ENCODE measurements around the gene SBNO2. TPM values are rescaled to one million over a fixed set of nuclear protein-coding genes. Genes with fewer than 3 reads are reported as not detected.

The SBNO2 gene
- total RNA-seq, 4 donors from 2014 or later = 13.4 to 51.2 (median 19.1) TPM

- TF ChIP-seq, protein P1, sequence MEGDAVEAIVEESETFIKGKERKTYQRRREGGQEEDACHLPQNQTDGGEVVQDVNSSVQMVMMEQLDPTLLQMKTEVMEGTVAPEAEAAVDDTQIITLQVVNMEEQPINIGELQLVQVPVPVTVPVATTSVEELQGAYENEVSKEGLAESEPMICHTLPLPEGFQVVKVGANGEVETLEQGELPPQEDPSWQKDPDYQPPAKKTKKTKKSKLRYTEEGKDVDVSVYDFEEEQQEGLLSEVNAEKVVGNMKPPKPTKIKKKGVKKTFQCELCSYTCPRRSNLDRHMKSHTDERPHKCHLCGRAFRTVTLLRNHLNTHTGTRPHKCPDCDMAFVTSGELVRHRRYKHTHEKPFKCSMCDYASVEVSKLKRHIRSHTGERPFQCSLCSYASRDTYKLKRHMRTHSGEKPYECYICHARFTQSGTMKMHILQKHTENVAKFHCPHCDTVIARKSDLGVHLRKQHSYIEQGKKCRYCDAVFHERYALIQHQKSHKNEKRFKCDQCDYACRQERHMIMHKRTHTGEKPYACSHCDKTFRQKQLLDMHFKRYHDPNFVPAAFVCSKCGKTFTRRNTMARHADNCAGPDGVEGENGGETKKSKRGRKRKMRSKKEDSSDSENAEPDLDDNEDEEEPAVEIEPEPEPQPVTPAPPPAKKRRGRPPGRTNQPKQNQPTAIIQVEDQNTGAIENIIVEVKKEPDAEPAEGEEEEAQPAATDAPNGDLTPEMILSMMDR (IDR thresholded peaks at IDR 0.05; ENCODE audit: low read depth) = no peak
These were observed 82.4 kb downstream of the SBNO2 start for GRCh38 chr19:1091544-1092175.

GRCh38 chr19:1090731-1091543 lies 83.1 kb downstream of the SBNO2 start:
- TF ChIP-seq, protein P1 (IDR thresholded peaks at IDR 0.05; ENCODE audit: low read depth) = no peak

GRCh38 chr19:1089891-1090290 lies 84.2 kb downstream of the SBNO2 start:
- TF ChIP-seq, protein P1 (IDR thresholded peaks at IDR 0.05; ENCODE audit: low read depth) = no peak

- TF ChIP-seq, protein P1 (IDR thresholded peaks at IDR 0.05; ENCODE audit: low read depth) = no peak
These were observed 84.8 kb downstream of the SBNO2 start for GRCh38 chr19:1089126-1089771.

- TF ChIP-seq, protein P1 (IDR thresholded peaks at IDR 0.05; ENCODE audit: low read depth) = no peak
These were observed 85.6 kb downstream of the SBNO2 start for GRCh38 chr19:1088416-1089010.

GRCh38 chr19:1087813-1088415 lies 86.2 kb downstream of the SBNO2 start:
- TF ChIP-seq, protein P1 (IDR thresholded peaks at IDR 0.05; ENCODE audit: low read depth) = no peak

All from subcutaneous adipose tissue (tissue), 4 donors.